Measurements from ENCODE around the gene NR1I3.

Gene NR1I3

GRCh38 chr1:161197560-161198193, 40.3 kb downstream of the NR1I3 start:
- Histone ChIP-seq H3K4me2 (ENCODE audit: low read length) (no peak overlapping the region), H2AFZ (ENCODE audit: low read length) (no peak overlapping the region)

GRCh38 chr1:161196521-161197451, 41.2 kb downstream of the NR1I3 start:
- Histone ChIP-seq H3K4me1 (ENCODE audit: insufficient read depth, low read length, severe bottlenecking) (peaks cover 14% of the 10 kb centered on the region), H3K79me2 (ENCODE audit: insufficient read depth, low read length) (no peaks in the 10 kb centered on the region), H3K4me3 (ENCODE audit: low read depth, low read length, poor library complexity, severe bottlenecking) (no peak overlapping the region), H2AFZ (ENCODE audit: low read length) (no peak overlapping the region), H3K36me3 (ENCODE audit: insufficient read depth, low read length) (no peaks in the 10 kb centered on the region), H3K9me2 (ENCODE audit: low read depth, low read length) (no peaks in the 10 kb centered on the region), H3K9ac (ENCODE audit: low read length) (no peak overlapping the region), H3K27me3 (ENCODE audit: insufficient read depth, low read length) (no peaks in the 10 kb centered on the region), H3F3A (ENCODE audit: insufficient read depth, low read length) (no peaks in the 10 kb centered on the region), H3K27ac (ENCODE audit: low read depth, low read length, poor library complexity, severe bottlenecking) (no peak overlapping the region), H4K20me1 (ENCODE audit: insufficient read depth, low read length) (no peaks in the 10 kb centered on the region), H3K4me2 (ENCODE audit: low read length) (no peak overlapping the region), H3K9me3 (ENCODE audit: low read length) (no peaks in the 10 kb centered on the region)
- TF ChIP-seq CTCF (IDR thresholded peaks at IDR 0.05; ENCODE audit: low read length) = no peak
- no peak for TF ChIP-seq EZH2 (IDR thresholded peaks at IDR 0.05; ENCODE audit: borderline replicate concordance, low read length)

More at GRCh38 chr1:161197560-161198193, 40.3 kb downstream of the NR1I3 start:
- no peaks in the 10 kb centered on the region for H3K9me2 ChIP-seq (ENCODE audit: low read depth, low read length)
- no peaks in the 10 kb centered on the region for H3K27me3 ChIP-seq (ENCODE audit: insufficient read depth, low read length)
- H3F3A ChIP-seq (ENCODE audit: insufficient read depth, low read length) = no peaks in the 10 kb centered on the region
- H3K4me3 ChIP-seq (ENCODE audit: low read depth, low read length, poor library complexity, severe bottlenecking) = no peak overlapping the region
- no peak overlapping the region for H3K27ac ChIP-seq (ENCODE audit: low read depth, low read length, poor library complexity, severe bottlenecking)
- H3K79me2 ChIP-seq (ENCODE audit: insufficient read depth, low read length) = no peaks in the 10 kb centered on the region
- no peak overlapping the region for H3K9ac ChIP-seq (ENCODE audit: low read length)
- H4K20me1 ChIP-seq (ENCODE audit: insufficient read depth, low read length) = no peaks in the 10 kb centered on the region
- H3K4me1 ChIP-seq (ENCODE audit: insufficient read depth, low read length, severe bottlenecking) = peaks cover 16% of the 10 kb centered on the region
- H3K36me3 ChIP-seq (ENCODE audit: insufficient read depth, low read length) = no peaks in the 10 kb centered on the region
- TF ChIP-seq CTCF (IDR thresholded peaks at IDR 0.05; ENCODE audit: low read length) (no peak), EZH2 (IDR thresholded peaks at IDR 0.05; ENCODE audit: borderline replicate concordance, low read length) (no peak)
- H3K9me3 ChIP-seq (ENCODE audit: low read length) = no peaks in the 10 kb centered on the region

GRCh38 chr1:161196111-161196510, 41.9 kb downstream of the NR1I3 start:
- H3K27ac ChIP-seq (ENCODE audit: low read depth, low read length, poor library complexity, severe bottlenecking) = no peak overlapping the region
- no peak overlapping the region for H2AFZ ChIP-seq (ENCODE audit: low read length)
- H4K20me1 ChIP-seq (ENCODE audit: insufficient read depth, low read length) = no peaks in the 10 kb centered on the region
- peaks cover 7% of the 10 kb centered on the region for H3K4me1 ChIP-seq (ENCODE audit: insufficient read depth, low read length, severe bottlenecking)
- H3K4me3 ChIP-seq (ENCODE audit: low read depth, low read length, poor library complexity, severe bottlenecking) = no peak overlapping the region
- H3K27me3 ChIP-seq (ENCODE audit: insufficient read depth, low read length) = no peaks in the 10 kb centered on the region
- TF ChIP-seq CTCF (IDR thresholded peaks at IDR 0.05; ENCODE audit: low read length) = no peak
- no peak for TF ChIP-seq EZH2 (IDR thresholded peaks at IDR 0.05; ENCODE audit: borderline replicate concordance, low read length)
- H3K36me3 ChIP-seq (ENCODE audit: insufficient read depth, low read length) = no peaks in the 10 kb centered on the region
- H3K9ac ChIP-seq (ENCODE audit: low read length) = no peak overlapping the region
- no peaks in the 10 kb centered on the region for H3F3A ChIP-seq (ENCODE audit: insufficient read depth, low read length)
- no peaks in the 10 kb centered on the region for H3K9me2 ChIP-seq (ENCODE audit: low read depth, low read length)
- H3K4me2 ChIP-seq (ENCODE audit: low read length) = no peak overlapping the region
- H3K79me2 ChIP-seq (ENCODE audit: insufficient read depth, low read length) = no peaks in the 10 kb centered on the region
- H3K9me3 ChIP-seq (ENCODE audit: low read length) = no peaks in the 10 kb centered on the region
